DMS114 treated with DMSO at 0.1 percent for 48 hours (cell line): ENCODE data around the gene MMRN1.

Experiments
- DNase-seq: peaks from one replicate; lab custom pipeline; 2025; ENCODE audit not compliant: unreplicated experiment; lab: John Stamatoyannopoulos, UW

The MMRN1 gene

GRCh38 chr4:89994176-89994873 lies 99.7 kb downstream of the MMRN1 start:
- DNase-seq = no peak

- DNase-seq = no peak
Measured at GRCh38 chr4:89995006-89995405, 100.4 kb downstream of the MMRN1 start.

GRCh38 chr4:89995814-89996213 lies 101.2 kb downstream of the MMRN1 start:
- no peak for DNase-seq

- DNase-seq = no peak
Measured at GRCh38 chr4:89997171-89997704, 102.6 kb downstream of the MMRN1 start.

DNA sequence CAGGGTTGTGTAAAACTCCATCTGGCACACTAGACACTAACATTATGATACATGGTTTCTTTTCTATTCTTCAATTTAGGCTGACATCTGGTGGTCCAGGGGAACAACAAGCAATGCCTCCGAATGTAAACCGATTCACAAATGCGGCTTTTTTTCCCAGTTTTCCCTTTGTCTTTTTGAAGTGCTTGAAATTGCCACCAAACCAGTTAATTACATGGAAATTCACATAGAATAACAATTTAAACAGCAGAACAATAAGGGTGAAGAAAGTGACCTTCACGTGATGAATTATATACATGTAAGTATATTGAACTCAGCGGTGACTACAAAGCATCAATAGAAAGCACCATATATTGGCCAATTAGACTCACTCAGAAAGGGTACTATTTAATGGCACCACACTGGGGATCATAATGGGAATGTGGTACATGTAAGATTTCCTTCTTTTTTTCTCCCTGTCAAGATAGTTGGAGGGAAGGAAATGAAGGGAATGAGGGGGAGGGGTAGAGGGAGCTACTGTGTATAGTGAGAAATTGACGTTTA lies 103.9 kb downstream of the MMRN1 start:
- DNase-seq = no peak

DNA sequence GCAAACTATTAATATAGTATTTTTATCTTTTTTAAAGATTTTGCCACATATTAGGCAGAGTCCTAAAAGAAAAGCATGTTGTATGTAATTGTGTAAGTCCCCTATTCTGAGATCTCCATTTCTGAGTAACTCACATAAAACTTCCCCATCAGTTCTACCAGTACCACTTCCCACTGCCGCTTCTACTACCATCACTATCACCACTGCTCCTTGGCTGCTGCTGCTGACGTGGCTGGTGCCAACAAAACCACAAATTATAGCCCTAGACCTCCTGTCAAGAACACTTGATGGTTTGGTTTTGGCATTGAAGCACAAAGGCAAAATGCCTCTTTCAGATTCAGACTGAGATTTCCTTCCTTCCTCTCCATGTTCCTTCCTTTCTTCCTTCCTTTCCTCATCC lies 106.4 kb downstream of the MMRN1 start:
- DNase-seq = no peak

- no peak for DNase-seq
Measured at GRCh38 chr4:90002441-90003062, 107.9 kb downstream of the MMRN1 start.
